ENCODE measurements around the gene DAP.
A peak's percentile ranks its signal among the peaks of the same experiment; 100 is the strongest.
"Not testable (repeated sequence)": the region's sequence is repeated elsewhere in the genome, so short reads cannot be mapped to it uniquely, and the experiment has no call there.

DAP gene

DNA sequence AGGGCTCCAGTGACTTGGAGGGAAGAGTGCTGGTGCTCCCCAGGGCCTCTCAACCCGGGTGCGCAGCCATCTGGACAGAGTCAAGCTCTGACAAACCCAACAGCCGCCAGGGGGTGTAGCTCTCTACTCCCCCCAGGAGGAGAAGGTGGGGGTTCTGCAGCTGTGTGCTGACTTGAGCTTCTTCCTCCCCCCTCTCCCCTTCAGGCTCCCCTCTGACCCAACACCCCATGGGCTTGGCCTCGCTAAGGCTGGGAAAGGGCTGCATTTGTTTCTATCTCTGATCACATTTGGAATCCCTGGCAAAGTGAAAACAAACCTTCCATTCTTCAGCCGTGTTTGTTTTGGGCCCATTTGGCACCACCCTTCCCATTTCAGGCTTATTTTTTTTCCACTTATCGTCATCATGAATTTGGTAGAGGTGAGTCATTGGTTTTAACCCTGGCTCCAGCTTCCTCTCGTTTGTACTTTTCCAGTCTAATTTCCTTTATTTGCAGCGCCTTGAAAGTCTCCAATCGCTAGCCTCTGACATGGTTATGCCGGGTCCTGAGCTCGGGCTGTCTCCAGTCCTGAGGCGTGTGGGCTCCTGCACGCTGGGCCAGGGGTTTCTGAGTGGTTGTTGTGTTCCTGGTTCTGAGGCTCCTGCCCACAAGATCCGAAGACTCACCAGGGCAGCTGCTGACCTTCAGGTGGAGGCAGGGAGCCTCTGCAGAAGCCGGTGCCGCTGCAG lies 36.1 kb downstream of the DAP start:
- Histone ChIP-seq H3K4me3 (ENCODE audit: low read depth, low read length) (no peak overlapping the region), H3K36me3 (no peaks in the 10 kb centered on the region), H3K4me1 (no peaks in the 10 kb centered on the region), H3K9me3 (no peaks in the 10 kb centered on the region), H3K27me3 (no peaks in the 10 kb centered on the region)
- TF ChIP-seq, protein P1, sequence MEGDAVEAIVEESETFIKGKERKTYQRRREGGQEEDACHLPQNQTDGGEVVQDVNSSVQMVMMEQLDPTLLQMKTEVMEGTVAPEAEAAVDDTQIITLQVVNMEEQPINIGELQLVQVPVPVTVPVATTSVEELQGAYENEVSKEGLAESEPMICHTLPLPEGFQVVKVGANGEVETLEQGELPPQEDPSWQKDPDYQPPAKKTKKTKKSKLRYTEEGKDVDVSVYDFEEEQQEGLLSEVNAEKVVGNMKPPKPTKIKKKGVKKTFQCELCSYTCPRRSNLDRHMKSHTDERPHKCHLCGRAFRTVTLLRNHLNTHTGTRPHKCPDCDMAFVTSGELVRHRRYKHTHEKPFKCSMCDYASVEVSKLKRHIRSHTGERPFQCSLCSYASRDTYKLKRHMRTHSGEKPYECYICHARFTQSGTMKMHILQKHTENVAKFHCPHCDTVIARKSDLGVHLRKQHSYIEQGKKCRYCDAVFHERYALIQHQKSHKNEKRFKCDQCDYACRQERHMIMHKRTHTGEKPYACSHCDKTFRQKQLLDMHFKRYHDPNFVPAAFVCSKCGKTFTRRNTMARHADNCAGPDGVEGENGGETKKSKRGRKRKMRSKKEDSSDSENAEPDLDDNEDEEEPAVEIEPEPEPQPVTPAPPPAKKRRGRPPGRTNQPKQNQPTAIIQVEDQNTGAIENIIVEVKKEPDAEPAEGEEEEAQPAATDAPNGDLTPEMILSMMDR (IDR thresholded peaks at IDR 0.05; ENCODE audit: low read depth, low read length): 0 out of 2 replicates have a peak, but pooled peaks have one; percentile 11
- no peak for DNase-seq

DNA sequence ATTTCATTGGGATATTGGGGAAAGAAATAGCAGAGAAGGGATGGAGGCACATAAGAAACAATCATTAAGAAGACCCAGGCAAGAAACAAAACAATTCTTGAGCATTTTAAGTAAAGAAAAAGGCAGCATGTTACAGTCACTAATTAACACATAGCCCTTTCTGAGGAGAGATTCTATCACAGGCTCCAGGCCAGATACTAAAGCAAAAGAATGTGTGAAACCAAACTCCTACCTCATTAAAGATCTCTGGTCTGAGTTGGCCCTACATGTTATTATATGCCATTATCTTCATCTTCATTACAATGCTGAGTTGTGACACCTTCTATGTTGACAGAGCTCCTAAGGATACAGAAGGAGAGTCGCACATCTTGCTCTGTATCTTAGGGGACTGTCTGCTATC lies 37.5 kb downstream of the DAP start:
- TF ChIP-seq, protein P1 (IDR thresholded peaks at IDR 0.05; ENCODE audit: low read depth, low read length): no peak
- Histone ChIP-seq H3K4me3 (ENCODE audit: low read depth, low read length) (no peak overlapping the region), H3K27me3 (no peaks in the 10 kb centered on the region), H3K4me1 (no peaks in the 10 kb centered on the region), H3K36me3 (no peaks in the 10 kb centered on the region), H3K9me3 (no peaks in the 10 kb centered on the region)
- DNase-seq: no peak

DNA sequence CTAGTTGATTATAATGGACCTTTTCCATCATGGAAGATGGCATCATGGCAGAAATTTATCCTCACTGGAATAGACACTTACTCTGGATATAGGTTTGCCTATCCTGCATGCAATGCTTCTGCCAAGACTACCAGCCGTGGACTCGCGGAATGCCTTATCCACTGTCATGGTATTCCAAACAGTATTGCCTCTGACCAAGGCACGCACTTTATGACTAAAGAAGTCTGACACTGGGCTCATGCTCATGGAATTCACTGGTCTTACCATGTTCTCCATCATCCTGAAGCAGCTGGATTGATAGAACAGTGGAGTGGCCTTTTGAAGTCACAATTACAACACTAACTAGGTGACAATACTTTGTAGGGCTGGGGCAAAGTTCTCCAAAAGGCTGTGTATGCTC lies 40.3 kb downstream of the DAP start:
- H3K27me3 ChIP-seq; H3K36me3 ChIP-seq; H3K4me1 ChIP-seq; H3K4me3 ChIP-seq (ENCODE audit: low read depth, low read length); DNase-seq; H3K9me3 ChIP-seq: not testable (repeated sequence)

DNA sequence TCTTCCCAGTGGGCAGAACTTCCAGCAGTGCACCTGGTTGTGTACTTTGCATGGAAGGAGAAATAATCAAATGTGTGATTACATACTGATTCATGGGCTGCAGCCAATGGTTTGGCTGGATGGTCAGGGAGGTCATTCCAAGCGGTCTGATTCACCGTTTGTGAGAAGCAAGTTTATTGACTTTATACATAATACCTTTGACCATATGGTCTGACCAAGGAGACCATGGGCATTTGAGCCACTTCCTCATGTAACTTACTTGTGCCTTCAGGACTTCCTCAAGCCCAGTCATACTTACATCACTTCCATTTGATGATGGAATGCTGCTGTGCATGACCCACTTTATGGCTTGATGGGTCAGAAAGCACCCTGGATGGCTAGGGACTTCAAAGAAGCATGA lies 41.1 kb downstream of the DAP start:
- no peak overlapping the region for H3K4me3 ChIP-seq (ENCODE audit: low read depth, low read length)
- no peaks in the 10 kb centered on the region for H3K4me1 ChIP-seq
- no peaks in the 10 kb centered on the region for H3K27me3 ChIP-seq
- TF ChIP-seq, protein P1 (IDR thresholded peaks at IDR 0.05; ENCODE audit: low read depth, low read length): no peak
- no peaks in the 10 kb centered on the region for H3K9me3 ChIP-seq
- DNase-seq: no peak
- no peaks in the 10 kb centered on the region for H3K36me3 ChIP-seq

DNA sequence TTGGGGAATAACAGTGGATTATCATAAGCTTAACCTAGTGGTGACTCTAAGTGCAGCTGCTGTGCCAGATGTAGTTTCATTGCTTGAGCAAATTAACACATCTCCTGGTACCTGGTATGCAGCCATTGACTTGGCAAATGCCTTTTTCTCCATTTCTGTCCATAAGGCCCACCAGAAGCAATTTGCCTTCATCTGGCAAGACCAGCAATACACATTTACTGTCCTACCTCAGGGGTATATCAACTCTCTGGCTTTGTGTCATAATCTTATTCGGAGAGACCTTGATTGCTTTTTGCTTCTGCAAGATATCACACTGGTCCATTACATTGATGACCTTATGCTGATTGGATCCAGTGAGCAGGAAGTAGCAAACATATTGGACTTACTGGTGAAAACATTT lies 42.4 kb downstream of the DAP start:
- H3K27me3 ChIP-seq; DNase-seq; H3K4me3 ChIP-seq (ENCODE audit: low read depth, low read length); H3K4me1 ChIP-seq; H3K9me3 ChIP-seq; H3K36me3 ChIP-seq: not testable (repeated sequence)

DNA sequence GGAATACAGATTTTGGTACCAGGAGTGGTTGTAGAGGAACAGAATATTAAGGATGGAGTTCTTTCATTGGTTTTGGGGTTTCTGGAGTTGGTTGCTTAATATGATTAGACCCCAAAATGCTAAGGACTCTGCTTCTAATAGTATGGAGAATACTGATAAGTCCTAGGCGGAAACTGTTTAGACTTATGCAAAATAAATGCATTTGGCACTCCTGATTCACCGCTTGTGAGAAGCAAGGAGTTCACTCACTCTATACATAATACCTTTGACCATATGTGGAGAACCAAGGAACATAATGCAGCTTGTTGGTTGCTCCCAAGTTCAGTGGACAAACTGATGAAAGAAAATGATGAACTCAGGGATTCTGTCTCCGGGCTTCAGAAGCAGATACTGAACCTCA lies 44.2 kb downstream of the DAP start:
- DNase-seq; H3K36me3 ChIP-seq; H3K4me1 ChIP-seq; H3K27me3 ChIP-seq; H3K9me3 ChIP-seq; H3K4me3 ChIP-seq (ENCODE audit: low read depth, low read length): not testable (repeated sequence)

DNA sequence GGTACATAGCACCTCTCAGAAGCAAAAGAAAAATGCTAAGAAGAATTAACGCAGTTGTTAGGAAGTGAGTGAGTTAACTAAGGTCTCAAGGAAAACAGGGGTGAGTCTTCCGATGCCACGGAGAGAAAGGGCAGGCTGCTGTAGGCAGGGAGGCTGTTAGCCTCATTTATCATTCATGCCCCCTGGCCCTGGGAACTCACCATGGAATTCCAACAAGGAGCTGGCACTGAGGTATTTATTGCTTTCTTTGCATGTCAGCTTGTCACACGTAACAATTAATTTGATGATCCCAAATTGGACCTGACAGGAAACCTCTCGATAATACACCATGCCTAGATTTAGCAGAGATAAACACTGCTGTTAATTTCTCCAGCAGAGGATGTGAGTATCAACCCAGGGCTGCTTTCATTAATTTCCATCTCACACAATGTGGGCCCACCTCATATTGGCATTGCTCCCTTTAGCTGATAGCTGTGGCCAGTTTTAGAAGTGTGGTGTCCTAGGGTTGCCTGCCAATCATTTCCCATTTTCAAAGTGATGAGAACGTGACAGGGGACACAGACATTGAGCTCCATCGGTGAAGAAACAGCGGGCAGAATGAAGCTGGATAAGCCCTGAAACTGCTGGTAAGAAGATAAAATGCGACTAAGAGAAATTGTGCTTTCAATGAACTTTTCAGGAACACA lies 45.3 kb downstream of the DAP start:
- Histone ChIP-seq H3K4me1 (no peaks in the 10 kb centered on the region), H3K27me3 (no peaks in the 10 kb centered on the region), H3K36me3 (no peaks in the 10 kb centered on the region; the same call in 1 of the 2 replicates), H3K9me3 (no peaks in the 10 kb centered on the region), H3K4me3 (ENCODE audit: low read depth, low read length) (no peak overlapping the region)
- DNase-seq: no peak
- TF ChIP-seq, protein P1 (IDR thresholded peaks at IDR 0.05; ENCODE audit: low read depth, low read length): no peak

All from BE2C (cell line).